Suprapubic skin (tissue), 4 donors: ENCODE measurements around the gene GMNN.

Experiments
- EP300 ChIP-seq: sonication (generic); formaldehyde crosslinking; IDR thresholded peaks from one replicate; pipeline ENCODE4 v1.6.1; 2017; ENCODE audit warnings: antibody characterized with exemption
- POLR2A ChIP-seq, 2 donors: fragments of 450-650 bp; IDR thresholded peaks; one replicate each; pipeline ENCODE4 v1.6.1; 2017; ENCODE audit warnings: antibody characterized with exemption in 2 of 2, mild to moderate bottlenecking in 2 of 2, moderate library complexity in 2 of 2
- POLR2AphosphoS5 ChIP-seq, 3 donors: sonication (generic); formaldehyde crosslinking; IDR thresholded peaks; one replicate each; pipeline ENCODE4 v1.6.1; 2017; ENCODE audit warnings: antibody characterized with exemption in 3 of 3
- TF ChIP-seq, protein P1 (sequence below), 2 donors: fragments of 200-600 bp in 1 of 2; fragments of 450-650 bp in 1 of 2; sonication (generic) in 1 of 2; IDR thresholded peaks; one replicate each; pipeline ENCODE4 v1.5.1; 2016 to 2019; ENCODE audit warnings: antibody characterized with exemption in 2 of 2, mild to moderate bottlenecking in 1 of 2, moderate library complexity in 1 of 2

DNA sequence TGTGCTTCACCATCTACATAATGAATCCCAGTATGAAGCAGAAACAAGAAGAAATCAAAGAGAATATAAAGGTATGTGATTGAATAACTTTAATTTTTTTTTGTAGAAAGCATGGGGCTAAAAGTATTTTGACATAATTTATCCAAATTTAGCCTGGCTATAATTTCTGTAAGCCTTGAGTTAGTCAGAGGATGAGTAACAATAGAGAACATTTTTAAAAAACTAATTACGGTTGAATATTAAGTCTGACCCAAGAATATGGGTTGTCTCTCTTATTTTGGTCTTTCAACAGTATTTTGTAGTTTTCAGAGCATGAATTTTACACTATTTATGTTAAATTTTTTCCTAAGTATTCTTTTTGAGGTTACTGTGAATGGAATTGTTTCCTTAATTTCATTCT lies 2.5 kb downstream of the GMNN start:
- TF ChIP-seq, protein P1, sequence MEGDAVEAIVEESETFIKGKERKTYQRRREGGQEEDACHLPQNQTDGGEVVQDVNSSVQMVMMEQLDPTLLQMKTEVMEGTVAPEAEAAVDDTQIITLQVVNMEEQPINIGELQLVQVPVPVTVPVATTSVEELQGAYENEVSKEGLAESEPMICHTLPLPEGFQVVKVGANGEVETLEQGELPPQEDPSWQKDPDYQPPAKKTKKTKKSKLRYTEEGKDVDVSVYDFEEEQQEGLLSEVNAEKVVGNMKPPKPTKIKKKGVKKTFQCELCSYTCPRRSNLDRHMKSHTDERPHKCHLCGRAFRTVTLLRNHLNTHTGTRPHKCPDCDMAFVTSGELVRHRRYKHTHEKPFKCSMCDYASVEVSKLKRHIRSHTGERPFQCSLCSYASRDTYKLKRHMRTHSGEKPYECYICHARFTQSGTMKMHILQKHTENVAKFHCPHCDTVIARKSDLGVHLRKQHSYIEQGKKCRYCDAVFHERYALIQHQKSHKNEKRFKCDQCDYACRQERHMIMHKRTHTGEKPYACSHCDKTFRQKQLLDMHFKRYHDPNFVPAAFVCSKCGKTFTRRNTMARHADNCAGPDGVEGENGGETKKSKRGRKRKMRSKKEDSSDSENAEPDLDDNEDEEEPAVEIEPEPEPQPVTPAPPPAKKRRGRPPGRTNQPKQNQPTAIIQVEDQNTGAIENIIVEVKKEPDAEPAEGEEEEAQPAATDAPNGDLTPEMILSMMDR (IDR thresholded peaks at IDR 0.05), result no peak
- TF ChIP-seq POLR2A (IDR thresholded peaks at IDR 0.05), result no peak
- no peak for TF ChIP-seq EP300
- TF ChIP-seq POLR2AphosphoS5 (IDR thresholded peaks at IDR 0.05), result no peak
